HepG2 (cell line): Measurements from ENCODE around the gene SHISA9. TPM values are rescaled to one million over a fixed set of nuclear protein-coding genes. Genes with fewer than 3 reads are reported as not detected.
A peak's percentile ranks its signal among the peaks of the same experiment; 100 is the strongest.

Experiments used
- ATAC-seq: fragments of 200-7000 bp; cut with Tn5 transposase; 3 replicates; pipeline ENCODE4 v1.9.1; 2020; ENCODE audit warnings: mild to moderate bottlenecking, moderate library complexity
- BruUV-seq: library from RNA; stranded (reverse); fragments of 400-500 nt; replicated peaks from 2 replicates; lab custom pipeline; 2021; lab: Mats Ljungman, UMichigan
- CTCF ChIA-PET: fragments of 300-600 bp; formaldehyde crosslinking; extraction: SDS; loops from one replicate; lab custom pipeline; 2021; ENCODE audit warnings: low total read pairs, inconsistent platforms, low intra/inter-chr PET ratio; lab: Yijun Ruan, JAX
- POLR2A ChIA-PET: fragments of 350-600 bp; sonication (Branson Sonifier 250); formaldehyde crosslinking; loops from one replicate; lab custom pipeline; 2020; ENCODE audit warnings: antibody characterized with exemption, inconsistent platforms; lab: Yijun Ruan, JAX
- DNase-seq: peaks from one replicate; pipeline ENCODE4 v3.0.0-alpha.2; 2015; ENCODE audit warnings: low spot score
- FAIRE-seq: peaks from 3 replicates; lab custom pipeline; 2011; peaks lifted over from hg19 to GRCh38; lab: Jason Lieb, UNC
- H2AFZ ChIP-seq: one replicate; pipeline ENCODE4 v1.6.1; 2011; ENCODE audit warnings: low read length, inconsistent platforms
- H3K27ac ChIP-seq: fragments of 300-600 bp; 3 replicates; pipeline ENCODE4 v1.8.0; 2011; ENCODE audit warnings: mixed run types, mild to moderate bottlenecking, mixed read lengths, low read length, inconsistent platforms; ENCODE audit not compliant: insufficient read depth; ENCODE audit errors: extremely low read length
- H3K27me3 ChIP-seq, 2 experiments: fragments of 200-600 bp in 1 of 2; 2 replicates in 1 of 2; 3 replicates in 1 of 2; pipeline versions ENCODE4 v1.6.0 to v1.8.0; 2011; ENCODE audit warnings: low read length in 2 of 2, mild to moderate bottlenecking in 2 of 2, moderate library complexity in 2 of 2, inconsistent platforms in 1 of 2; ENCODE audit not compliant: insufficient read depth in 2 of 2, control insufficient read depth in 1 of 2
- H3K36me3 ChIP-seq, 2 experiments: fragments of 200-600 bp in 1 of 2; replicated peaks in 1 of 2; 2 replicates in 1 of 2; 3 replicates in 1 of 2; pipeline versions ENCODE4 v1.5.1 to v1.8.0; 2011; ENCODE audit warnings: low read length in 2 of 2, inconsistent platforms in 1 of 2; ENCODE audit not compliant: insufficient read depth in 2 of 2, control insufficient read depth in 1 of 2
- H3K4me1 ChIP-seq: 2 replicates; pipeline ENCODE4 v1.5.1; 2012; ENCODE audit warnings: low read length, inconsistent platforms; ENCODE audit not compliant: insufficient read depth
- H3K4me2 ChIP-seq: 2 replicates; pipeline ENCODE4 v1.6.0; 2011; ENCODE audit warnings: low read depth, low read length, inconsistent platforms
- H3K4me3 ChIP-seq, 3 experiments: fragments of 200-600 bp in 1 of 3; sonication (generic), shearing (Covaris generic) in 1 of 3; replicated peaks in 1 of 3; 2 replicates each; pipeline ENCODE4 v1.5.1; 2011 to 2016; ENCODE audit warnings: low read length in 3 of 3, inconsistent platforms in 2 of 3, low read depth in 2 of 3, mild to moderate bottlenecking in 2 of 3, control low read depth in 1 of 3, mixed read lengths in 1 of 3; ENCODE audit not compliant: insufficient read depth in 1 of 3
- H3K79me2 ChIP-seq: one replicate; pipeline ENCODE4 v1.6.1; 2011; ENCODE audit warnings: low read length, inconsistent platforms; ENCODE audit not compliant: insufficient read depth
- H3K9ac ChIP-seq: 2 replicates; pipeline ENCODE4 v1.6.0; 2011; ENCODE audit warnings: mild to moderate bottlenecking, low read depth, low read length, inconsistent platforms; ENCODE audit not compliant: insufficient read depth
- H3K9me3 ChIP-seq: 2 replicates; pipeline ENCODE4 v1.5.1; 2012; ENCODE audit warnings: mild to moderate bottlenecking, low read length
- H4K20me1 ChIP-seq: 2 replicates; pipeline ENCODE4 v1.6.0; 2011; ENCODE audit warnings: inconsistent platforms, mild to moderate bottlenecking, low read length, moderate library complexity; ENCODE audit not compliant: insufficient read depth
- CAMTA2 ChIP-seq: sonication (generic); formaldehyde crosslinking; IDR thresholded peaks from 2 replicates; pipeline ENCODE4 v1.4.0; 2020; ENCODE audit warnings: mild to moderate bottlenecking, missing genetic modification reagents, borderline replicate concordance
- CEBPB ChIP-seq: IDR thresholded peaks from 2 replicates; pipeline ENCODE4 v1.6.1; 2011; ENCODE audit warnings: low read depth, low read length, improper control_type of control experiment, borderline replicate concordance
- DNMT1 ChIP-seq: sonication (generic); formaldehyde crosslinking; IDR thresholded peaks from 2 replicates; pipeline ENCODE4 v1.5.1; 2020; ENCODE audit warnings: mild to moderate bottlenecking, missing genetic modification reagents
- HDAC2 ChIP-seq: sonication (generic); formaldehyde crosslinking; IDR thresholded peaks from 2 replicates; pipeline ENCODE4 v1.4.0; 2020; ENCODE audit warnings: missing genetic modification reagents
- HMG20A ChIP-seq: IDR thresholded peaks from 2 replicates; pipeline ENCODE4 v1.6.1; 2016; ENCODE audit warnings: borderline replicate concordance
- HOXA7 ChIP-seq: sonication (generic); formaldehyde crosslinking; IDR thresholded peaks from 2 replicates; pipeline ENCODE4 v1.8.1; 2022; ENCODE audit warnings: mild to moderate bottlenecking, missing genetic modification reagents, moderate library complexity
- MAZ ChIP-seq, 2 experiments: sonication (generic) in 1 of 2; formaldehyde crosslinking in 1 of 2; IDR thresholded peaks; 2 replicates each; pipeline versions ENCODE4 v1.5.0 to v1.6.1; 2012 to 2020; ENCODE audit warnings: low read depth in 2 of 2, mild to moderate bottlenecking in 2 of 2, borderline replicate concordance in 1 of 2, improper control_type of control experiment in 1 of 2, low read length in 1 of 2, missing genetic modification reagents in 1 of 2, moderate library complexity in 1 of 2
- MEIS2 ChIP-seq: sonication (generic); formaldehyde crosslinking; IDR thresholded peaks from 2 replicates; pipeline ENCODE4 v1.9.0; 2021; ENCODE audit warnings: mild to moderate bottlenecking, missing genetic modification reagents
- NR2F1 ChIP-seq, 2 experiments: fragments of 450-650 bp in 1 of 2; formaldehyde crosslinking in 1 of 2; IDR thresholded peaks; 2 replicates each; pipeline versions ENCODE4 v1.5.0 to v1.6.1; 2016 to 2020; ENCODE audit warnings: mild to moderate bottlenecking in 1 of 2, missing compliant biosample characterization in 1 of 2, missing genetic modification reagents in 1 of 2, moderate library complexity in 1 of 2
- RCOR2 ChIP-seq: IDR thresholded peaks from 2 replicates; pipeline ENCODE4 v1.6.1; 2016; ENCODE audit warnings: missing biosample characterization, missing genetic modification reagents
- SALL1 ChIP-seq: sonication (generic); formaldehyde crosslinking; IDR thresholded peaks from 2 replicates; pipeline ENCODE4 v1.8.0; 2022; ENCODE audit warnings: mild to moderate bottlenecking, missing genetic modification reagents
- SMAD3 ChIP-seq: sonication (generic); formaldehyde crosslinking; IDR thresholded peaks from 2 replicates; pipeline ENCODE4 v1.4.0; 2020; ENCODE audit warnings: missing genetic modification reagents
- SSRP1 ChIP-seq: IDR thresholded peaks from 2 replicates; pipeline ENCODE4 v1.6.1; 2016; ENCODE audit warnings: control low read depth
- TCF12 ChIP-seq, 2 experiments: fragments of 450-650 bp in 1 of 2; sonication (generic) in 1 of 2; formaldehyde crosslinking in 1 of 2; IDR thresholded peaks; 2 replicates each; pipeline versions ENCODE4 v1.6.1 to v1.8.0; 2017 to 2022; ENCODE audit warnings: antibody characterized with exemption in 1 of 2, mild to moderate bottlenecking in 1 of 2, missing genetic modification reagents in 1 of 2, moderate library complexity in 1 of 2
- ZEB1 ChIP-seq: IDR thresholded peaks from 2 replicates; pipeline ENCODE4 v1.6.1; 2012; ENCODE audit warnings: mild to moderate bottlenecking, low read depth, inconsistent platforms; ENCODE audit not compliant: insufficient replicate concordance
- ZNF430 ChIP-seq: sonication (generic); formaldehyde crosslinking; IDR thresholded peaks from 2 replicates; pipeline ENCODE4 v1.9.0; 2021; ENCODE audit warnings: mild to moderate bottlenecking, missing genetic modification reagents
- ZNF7 ChIP-seq: IDR thresholded peaks from 2 replicates; pipeline ENCODE4 v1.6.1; 2016; ENCODE audit warnings: missing biosample characterization, missing genetic modification reagents
- ZNF747 ChIP-seq: sonication (generic); formaldehyde crosslinking; IDR thresholded peaks from 2 replicates; pipeline ENCODE4 v1.8.1; 2023; ENCODE audit warnings: missing genetic modification reagents, mild to moderate bottlenecking, borderline replicate concordance
- ZNF761 ChIP-seq: sonication (generic); formaldehyde crosslinking; conservative IDR thresholded peaks from 2 replicates; pipeline ENCODE4 v1.4.0; 2020; ENCODE audit warnings: mild to moderate bottlenecking, missing genetic modification reagents
- WGBS: methylation state at CpG from one replicate; pipeline ENCODE4 v1.1.6; 2017; ENCODE audit warnings: low lambda C conversion rate; 5-methylcytosine and 5-hydroxymethylcytosine counted together
- in situ Hi-C: cut with HindIII; loops from 2 replicates; pipeline ENCODE4 v1.10.0; 2017; ENCODE audit warnings: low pct_unique_long_range_greater_than_20kb; ENCODE audit not compliant: extremely low pct_ligation_motif_present
- intact Hi-C: fragments of 100-400 bp; cut with micrococcal nuclease; formaldehyde crosslinking; loops from one replicate; pipeline ENCODE4 v1.10.0; 2022; ENCODE audit not compliant: unreplicated experiment
- polyA plus RNA-seq, 8 experiments: library from polyadenylated mRNA; depleted of rRNA in 3 of 8; stranded (reverse) in 7 of 8; unstranded in 1 of 8; fragments of >200 nt; fragmentation: Illumina TruSeq in 4 of 8; extraction: Trizol in 4 of 8; gene quantifications; 2 replicates each; pipeline versions ENCODE4 v1.2.1 to v1.2.3, GENCODE V29; 2011 to 2016; ENCODE audit warnings: low read depth in 4 of 8, missing spikeins in 1 of 8, mixed read lengths in 1 of 8; ENCODE audit not compliant: insufficient read depth in 1 of 8
- total RNA-seq, 5 experiments: library from RNA; depleted of rRNA; stranded (reverse); fragments of >200 nt; fragmentation: Illumina TruSeq; extraction: Trizol; gene quantifications; 2 replicates each; pipeline ENCODE4 v1.2.3, GENCODE V29; 2016; ENCODE audit warnings: low read depth in 1 of 5
- TF ChIP-seq, protein P1 (sequence below): IDR thresholded peaks from 2 replicates; pipeline ENCODE4 v1.6.1; 2018; ENCODE audit warnings: missing genetic modification reagents, mild to moderate bottlenecking, missing compliant biosample characterization

SHISA9 gene
- total and polyA plus RNA-seq, 2 of the 13 experiments (the other 11 are each of a cell fraction or from before 2014, with no cell fraction given), result 0.01 TPM; not detected in 1

DNA sequence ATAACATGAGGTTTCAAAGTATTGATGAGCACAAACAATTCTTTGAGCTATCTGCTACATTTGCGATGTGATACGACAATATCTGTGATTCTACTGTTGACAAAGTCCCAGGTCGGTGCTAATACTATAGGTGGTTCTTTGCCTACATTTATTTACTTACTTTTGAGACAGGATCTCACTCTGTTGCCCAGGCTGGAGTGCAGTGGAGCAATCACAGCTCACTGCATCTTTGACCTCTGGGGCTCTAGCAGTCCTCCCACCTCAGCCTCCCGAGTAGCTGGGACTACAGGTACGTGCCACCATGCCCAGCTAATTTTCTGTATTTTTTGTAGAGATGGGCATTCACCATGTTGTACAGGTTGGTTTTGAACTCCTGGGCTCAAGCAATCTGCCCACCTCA lies 343.4 kb downstream of the SHISA9 start (continued):
- TF ChIP-seq HDAC2 (CRISPR knock-in tag), result 0 out of 2 replicates have a peak, but pooled peaks have one; percentile 36
- TF ChIP-seq, all 625 proteins: peak for 14

DNA sequence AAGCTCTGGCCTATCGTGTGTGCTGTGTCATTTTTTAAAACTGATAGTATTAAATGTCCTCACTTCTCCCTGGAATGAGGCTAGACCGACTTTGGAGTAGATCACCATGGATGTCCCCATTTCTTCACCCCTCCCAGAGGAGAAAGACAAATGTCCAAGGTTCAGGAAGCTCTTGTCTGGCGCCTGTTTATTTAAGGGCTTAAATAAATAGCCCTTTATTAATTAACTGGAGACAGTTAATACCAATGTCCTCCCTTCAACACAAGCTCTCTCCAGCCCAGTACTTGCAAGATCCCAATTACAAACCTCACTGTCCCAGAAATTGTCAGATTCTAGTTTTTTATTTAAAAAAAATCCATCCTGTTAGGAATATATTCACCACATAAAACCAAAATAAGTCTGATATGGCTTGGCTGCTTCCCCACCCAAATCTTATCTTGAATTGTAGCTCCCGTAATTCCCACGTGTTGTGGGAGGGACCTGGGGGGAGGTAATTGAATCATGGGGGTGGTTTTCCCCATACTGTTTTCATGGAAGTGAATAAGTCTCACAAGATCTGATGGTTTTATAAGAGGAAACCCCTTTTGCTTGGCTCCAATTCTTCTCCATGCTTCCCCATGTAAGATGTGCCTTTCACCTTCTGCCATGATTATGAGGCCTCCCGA lies 344.4 kb downstream of the SHISA9 start:
- Histone ChIP-seq H3K9ac (no peak overlapping the region), H3K27me3 (no peaks in the 10 kb centered on the region), H3K4me1 (peaks cover 58% of the 10 kb centered on the region), H3K79me2 (no peaks in the 10 kb centered on the region), H2AFZ (no peak overlapping the region), H3K9me3 (no peaks in the 10 kb centered on the region), H4K20me1 (no peaks in the 10 kb centered on the region), H3K4me3 (peak overlapping the region in 2 of 3 experiments; percentile 2; a peak in 1 of 6 replicates), H3K27ac (peak overlapping the region; percentile 57), H3K4me2 (peak overlapping the region; percentile 46), H3K36me3 (no peaks in the 10 kb centered on the region)
- DNase-seq (peak; percentile 94), FAIRE-seq (peak; percentile 80), ATAC-seq (peak; percentile 91)
- no TSS peak for BruUV-seq
- intact Hi-C loops (no loop called here), in situ Hi-C loops (no loop called here)
- 29% methylated on average over 6 of the region's 6 CpGs for WGBS
- ChIA-PET CTCF (no interaction called here), POLR2A (interaction anchor here (0.8 to 1.5 kb wide), 2 partner anchors 16 to 25 kb away, joined by 3 to 4 read pairs; no protein-coding TSS in a partner anchor)
- TF ChIP-seq NR2F1 (CRISPR knock-in tag; IDR thresholded peaks at IDR 0.05), result peak in 1 of 2 experiments; percentile 31; a peak in 1 of 4 replicates
- peak; percentile 44; the same call in 1 of the 2 replicates for TF ChIP-seq SALL1 (CRISPR knock-in tag)
- no peak for TF ChIP-seq TCF12 (IDR thresholded peaks at IDR 0.05)
- TF ChIP-seq TCF12 (CRISPR knock-in tag; IDR thresholded peaks at IDR 0.05), result peak; percentile 19; the same call in 1 of the 2 replicates
- 0 out of 2 replicates have a peak, but pooled peaks have one; percentile 33 for TF ChIP-seq ZNF430 (CRISPR knock-in tag)
- TF ChIP-seq CEBPB, result peak; percentile 61; the same call in 1 of the 2 replicates
- no peak for TF ChIP-seq ZNF747 (CRISPR knock-in tag)
- TF ChIP-seq MAZ (IDR thresholded peaks at IDR 0.05; ENCODE audit: borderline replicate concordance, low read depth, low read length), result peak; percentile 75; the same call in 1 of the 2 replicates
- 0 out of 2 replicates have a peak, but pooled peaks have one; percentile 28 for TF ChIP-seq MAZ (CRISPR knock-in tag; IDR thresholded peaks at IDR 0.05; ENCODE audit: low read depth)
- TF ChIP-seq MEIS2 (CRISPR knock-in tag), result peak; percentile 64; the same call in 1 of the 2 replicates
- TF ChIP-seq ZEB1, result no peak
- TF ChIP-seq SSRP1 (CRISPR knock-in tag), result 0 out of 2 replicates have a peak, but pooled peaks have one; percentile 62
- TF ChIP-seq HMG20A (CRISPR knock-in tag), result peak; percentile 58; the same call in 1 of the 2 replicates
- no peak for TF ChIP-seq ZNF761 (CRISPR knock-in tag)
- no peak for TF ChIP-seq CAMTA2 (CRISPR knock-in tag)
- peak; percentile 98 for TF ChIP-seq ZNF7 (CRISPR knock-in tag)
- TF ChIP-seq RCOR2 (CRISPR knock-in tag), result no peak
- TF ChIP-seq DNMT1 (CRISPR knock-in tag), result no peak
- no peak for TF ChIP-seq HOXA7 (CRISPR knock-in tag)
- peak; percentile 73; the same call in 1 of the 2 replicates for TF ChIP-seq SMAD3 (CRISPR knock-in tag)
- TF ChIP-seq, protein P1, sequence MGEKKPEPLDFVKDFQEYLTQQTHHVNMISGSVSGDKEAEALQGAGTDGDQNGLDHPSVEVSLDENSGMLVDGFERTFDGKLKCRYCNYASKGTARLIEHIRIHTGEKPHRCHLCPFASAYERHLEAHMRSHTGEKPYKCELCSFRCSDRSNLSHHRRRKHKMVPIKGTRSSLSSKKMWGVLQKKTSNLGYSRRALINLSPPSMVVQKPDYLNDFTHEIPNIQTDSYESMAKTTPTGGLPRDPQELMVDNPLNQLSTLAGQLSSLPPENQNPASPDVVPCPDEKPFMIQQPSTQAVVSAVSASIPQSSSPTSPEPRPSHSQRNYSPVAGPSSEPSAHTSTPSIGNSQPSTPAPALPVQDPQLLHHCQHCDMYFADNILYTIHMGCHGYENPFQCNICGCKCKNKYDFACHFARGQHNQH, result peak; percentile 77; the same call in 1 of the 2 replicates
